ENCODE results near the gene VSIR. TPM values are rescaled to one million over a fixed set of nuclear protein-coding genes. Genes with fewer than 3 reads are reported as not detected.

Gene VSIR
- total RNA-seq, 4 donors from 2014 or later = 34.7 to 83.6 (median 61.6) TPM

DNA sequence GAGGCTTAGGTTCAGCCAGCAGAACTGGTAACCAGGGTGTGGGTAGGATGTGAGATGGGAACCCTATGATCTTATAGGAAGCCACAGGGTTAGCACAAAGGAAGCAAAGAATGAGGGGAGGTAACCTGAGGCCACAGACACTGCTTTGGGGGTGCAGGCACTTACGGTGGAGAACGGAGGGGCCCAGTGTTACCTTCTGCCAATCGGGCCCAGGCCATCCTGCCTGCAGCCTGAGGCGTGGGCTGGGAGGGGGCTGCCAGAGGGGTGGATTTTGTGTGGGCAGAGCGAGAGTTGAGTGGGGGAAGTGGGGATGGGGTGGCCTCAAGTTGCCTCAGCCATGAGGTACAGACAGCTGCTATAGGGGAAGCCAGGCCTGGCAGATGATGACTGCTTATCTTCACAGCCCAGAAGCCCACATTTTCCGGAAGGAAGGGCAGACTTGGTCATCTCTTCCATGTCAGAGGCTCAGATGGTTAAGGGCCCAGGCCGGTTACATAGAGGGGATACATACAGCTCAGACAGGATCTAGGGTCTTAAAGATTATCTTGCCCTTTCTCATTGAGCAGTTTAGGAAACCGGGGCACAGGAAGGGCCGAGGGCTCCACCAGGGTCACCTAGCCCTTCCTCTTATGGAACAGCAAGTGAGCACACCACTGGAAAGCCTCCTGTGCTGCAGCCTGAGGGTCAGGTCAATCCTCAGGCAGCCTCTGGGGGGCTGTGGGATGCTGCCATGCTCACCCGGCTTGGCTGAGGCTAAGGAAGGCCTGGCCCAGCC is 24.4 kb upstream of the VSIR start:
- WGBS, 2 donors (ENCODE audit: low coverage in 1 of 2) = 70 to 88% methylated on average over 3 to 8 of the region's 10 CpGs
- Histone ChIP-seq H3K4me1 (no peaks in the 10 kb centered on the region), H3K9me3 (no peaks in the 10 kb centered on the region), H3K27ac (no peak overlapping the region), H3K36me3 (peaks cover 0 to 5% of the 10 kb centered on the region in 2 donors), H3K27me3 (no peaks in the 10 kb centered on the region), H3K4me3 (no peak overlapping the region)
- TF ChIP-seq EP300 (IDR thresholded peaks at IDR 0.05) (no peak), POLR2AphosphoS5 (IDR thresholded peaks at IDR 0.05) (no peak), POLR2A (IDR thresholded peaks at IDR 0.05) (no peak), CTCF (IDR thresholded peaks at IDR 0.05) (no peak)
- no peak for ATAC-seq

- Histone ChIP-seq H3K4me1 (no peaks in the 10 kb centered on the region), H3K27me3 (no peaks in the 10 kb centered on the region), H3K9me3 (no peaks in the 10 kb centered on the region), H3K36me3 (peaks cover 0 to 5% of the 10 kb centered on the region in 2 donors), H3K4me3 (no peak overlapping the region), H3K27ac (no peak overlapping the region)
- 71 to 82% methylated on average over 2 to 3 of the region's 7 CpGs for WGBS, 2 donors (ENCODE audit: low coverage in 1 of 2)
- no peak for ATAC-seq
- TF ChIP-seq POLR2A (IDR thresholded peaks at IDR 0.05) = no peak
- no peak for TF ChIP-seq CTCF (IDR thresholded peaks at IDR 0.05)
- TF ChIP-seq POLR2AphosphoS5 (IDR thresholded peaks at IDR 0.05) = no peak
- TF ChIP-seq EP300 (IDR thresholded peaks at IDR 0.05) = no peak
Measured at GRCh38 chr10:71796749-71797405, 23.6 kb upstream of the VSIR start.

DNA sequence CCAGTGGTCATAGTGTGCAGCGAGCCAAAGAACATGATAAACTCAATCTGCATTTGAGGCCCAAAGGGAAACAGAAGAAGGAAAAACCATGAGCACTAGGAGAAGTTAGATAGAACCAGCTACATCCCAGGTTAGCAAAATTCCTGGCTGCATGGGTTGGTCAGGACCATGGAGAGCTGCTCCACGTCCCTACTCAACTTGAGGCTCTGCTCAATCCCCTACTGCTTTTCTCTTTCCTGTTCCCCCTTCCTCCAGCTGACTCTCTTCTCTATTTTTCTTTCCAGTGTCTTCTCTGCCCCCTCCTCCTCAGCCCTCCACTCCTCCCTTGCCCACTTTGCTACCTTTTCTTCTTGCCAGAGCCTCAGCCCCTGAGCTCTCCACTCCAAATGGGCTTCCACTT is 21.9 kb upstream of the VSIR start:
- no peak for ATAC-seq
- WGBS, 2 donors (ENCODE audit: low coverage in 1 of 2) = 11 to 21% methylated on average over 2 of the region's 2 CpGs
- TF ChIP-seq POLR2AphosphoS5 (IDR thresholded peaks at IDR 0.05) (no peak), POLR2A (IDR thresholded peaks at IDR 0.05) (no peak), EP300 (IDR thresholded peaks at IDR 0.05) (no peak), CTCF (IDR thresholded peaks at IDR 0.05) (no peak)

DNA sequence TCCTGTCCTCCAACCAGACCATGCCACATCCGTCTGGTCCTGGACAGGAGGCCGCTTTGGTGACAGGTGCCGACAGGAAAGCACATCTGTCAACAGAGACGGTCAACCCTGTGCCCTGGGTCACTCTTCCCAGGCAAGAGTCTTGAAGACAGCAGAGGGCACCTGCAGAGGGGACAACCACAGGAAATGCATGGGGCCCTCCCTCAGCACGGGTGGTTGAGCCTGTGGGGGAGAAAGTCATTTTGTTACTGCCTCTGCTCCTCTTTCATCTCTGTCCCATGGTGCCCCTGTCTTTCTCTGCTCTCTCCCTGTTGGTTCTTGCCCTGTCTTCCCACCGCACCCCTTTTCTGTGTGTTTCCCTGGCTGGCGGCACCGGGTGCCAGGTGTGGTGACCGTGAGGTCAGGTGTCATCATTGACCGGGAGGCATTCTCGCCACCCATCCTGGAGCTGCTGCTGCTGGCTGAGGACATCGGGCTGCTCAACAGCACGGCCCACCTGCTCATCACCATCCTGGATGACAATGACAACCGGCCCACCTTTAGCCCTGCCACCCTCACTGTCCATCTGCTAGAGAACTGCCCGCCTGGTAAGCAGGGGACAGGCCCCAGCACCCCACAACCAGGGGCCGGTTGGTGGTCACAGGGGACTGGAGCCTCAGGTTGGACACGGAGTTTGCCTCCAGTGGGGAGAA is 17.6 kb upstream of the VSIR start:
- peaks cover 5% of the 10 kb centered on the region for H3K27me3 ChIP-seq
- no peaks in the 10 kb centered on the region for H3K9me3 ChIP-seq
- 77% methylated on average over 4 of the region's 17 CpGs; no CpG with 5 or more reads in 1 of the 2 donors for WGBS, 2 donors (ENCODE audit: low coverage in 1 of 2)
- no peaks in the 10 kb centered on the region for H3K4me1 ChIP-seq
- peaks cover 0 to 9% of the 10 kb centered on the region in 2 donors for H3K36me3 ChIP-seq
- no peak overlapping the region for H3K4me3 ChIP-seq
- no peak for ATAC-seq
- no peak overlapping the region for H3K27ac ChIP-seq
- TF ChIP-seq POLR2AphosphoS5 (IDR thresholded peaks at IDR 0.05) (no peak), CTCF (IDR thresholded peaks at IDR 0.05) (no peak), EP300 (IDR thresholded peaks at IDR 0.05) (no peak), POLR2A (IDR thresholded peaks at IDR 0.05) (no peak)

More for the DNA sequence above, 21.9 kb upstream of the VSIR start:
- no peak overlapping the region for H3K27ac ChIP-seq
- H3K27me3 ChIP-seq = no peaks in the 10 kb centered on the region
- H3K9me3 ChIP-seq = no peaks in the 10 kb centered on the region
- H3K4me1 ChIP-seq = no peaks in the 10 kb centered on the region
- H3K4me3 ChIP-seq = no peak overlapping the region
- H3K36me3 ChIP-seq = peaks cover 0 to 9% of the 10 kb centered on the region in 2 donors
